RKO (cell line): Measurements from ENCODE around the gene APOBEC3G.

Source experiments
- DNase-seq: peaks from one replicate; pipeline ENCODE4 v3.0.0-alpha.2; 2016; ENCODE audit warnings: low spot score

APOBEC3G gene

DNA sequence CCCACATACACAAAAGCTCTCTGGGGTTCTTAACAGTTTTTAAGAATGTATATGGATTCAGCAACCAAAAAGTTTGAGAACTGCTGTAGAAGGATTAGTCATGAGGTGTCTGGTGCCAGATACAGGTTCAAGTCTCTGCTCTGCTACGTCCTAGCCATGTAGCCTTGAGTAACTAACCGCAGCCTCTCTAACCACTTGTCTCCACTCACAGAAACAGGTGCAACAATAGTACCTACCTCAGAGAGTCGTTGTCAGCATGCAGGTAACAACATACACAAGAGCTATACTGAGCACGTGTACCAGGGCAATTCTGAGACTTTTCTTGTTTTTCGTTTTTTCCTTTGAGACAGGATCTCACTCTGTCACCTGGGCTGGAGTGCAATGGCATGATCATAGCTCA, 48.5 kb downstream of the APOBEC3G start:
- no peak for DNase-seq

DNA sequence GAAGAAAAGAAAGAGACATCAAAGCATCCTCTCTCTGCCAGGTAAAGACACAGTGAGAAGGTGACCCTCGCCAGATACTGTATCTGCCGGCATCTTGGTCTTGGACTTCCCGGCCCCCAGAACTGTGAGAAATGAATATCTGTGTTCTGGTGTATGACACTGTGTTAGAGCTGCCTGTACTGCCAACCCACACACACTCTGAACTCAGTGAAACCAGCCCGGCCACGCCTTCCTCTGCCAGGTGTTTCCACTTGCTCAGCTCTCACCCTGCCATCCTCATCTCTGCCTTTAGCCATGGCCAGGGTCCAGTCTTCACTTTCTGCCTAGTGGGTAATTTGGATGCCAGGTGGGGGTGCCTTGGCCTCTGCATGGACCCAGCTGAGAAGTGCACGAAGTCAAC, 51.4 kb downstream of the APOBEC3G start:
- no peak for DNase-seq

DNA sequence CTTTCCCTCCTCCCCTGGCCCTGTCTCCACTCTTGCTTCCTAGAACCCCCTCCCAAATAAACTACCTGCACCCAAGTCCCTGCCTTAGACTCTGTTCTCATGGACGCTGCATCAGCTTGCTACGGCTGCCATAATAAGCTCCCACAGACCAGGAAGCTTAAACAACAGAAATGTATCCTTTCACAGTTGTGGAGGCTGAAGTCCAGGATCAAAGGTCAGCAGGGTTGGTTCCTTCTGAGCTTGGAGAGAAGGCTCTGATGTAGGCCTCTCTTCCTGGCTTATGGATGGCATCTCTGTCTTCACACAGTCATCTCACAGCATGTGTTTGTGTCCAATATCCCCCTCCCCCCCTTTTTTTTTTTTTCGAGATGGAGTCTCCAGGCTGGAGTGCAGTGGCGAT, 52.0 kb downstream of the APOBEC3G start:
- DNase-seq, result no peak

- DNase-seq, result no peak
Observed at GRCh38 chr22:39129746-39130145, 52.7 kb downstream of the APOBEC3G start.

GRCh38 chr22:39130152-39130704, 53.2 kb downstream of the APOBEC3G start:
- no peak for DNase-seq

- DNase-seq, result no peak
Observed at GRCh38 chr22:39130892-39131855, 54.1 kb downstream of the APOBEC3G start.

DNA sequence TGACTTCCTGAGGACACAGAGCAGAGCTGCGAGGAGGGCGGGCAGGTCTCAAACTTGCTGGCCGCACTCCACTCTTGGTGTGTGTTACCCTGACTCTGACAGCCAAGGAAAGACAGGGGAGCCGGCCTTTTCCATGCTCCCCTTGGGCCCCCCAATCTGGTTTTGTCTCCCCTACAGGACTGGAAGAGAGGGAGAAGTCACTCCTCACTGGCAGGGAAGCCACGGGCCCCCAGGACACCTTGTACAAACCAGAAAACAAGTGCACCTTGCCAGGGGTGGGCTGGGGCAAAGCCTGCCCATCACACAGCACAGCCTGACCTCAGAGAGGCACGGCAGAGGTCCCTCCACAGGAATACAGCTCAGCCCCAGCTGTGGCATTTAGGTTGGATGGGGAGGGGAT, 55.2 kb downstream of the APOBEC3G start:
- DNase-seq, result no peak

GRCh38 chr22:39132871-39133524, 55.9 kb downstream of the APOBEC3G start:
- no peak for DNase-seq

DNA sequence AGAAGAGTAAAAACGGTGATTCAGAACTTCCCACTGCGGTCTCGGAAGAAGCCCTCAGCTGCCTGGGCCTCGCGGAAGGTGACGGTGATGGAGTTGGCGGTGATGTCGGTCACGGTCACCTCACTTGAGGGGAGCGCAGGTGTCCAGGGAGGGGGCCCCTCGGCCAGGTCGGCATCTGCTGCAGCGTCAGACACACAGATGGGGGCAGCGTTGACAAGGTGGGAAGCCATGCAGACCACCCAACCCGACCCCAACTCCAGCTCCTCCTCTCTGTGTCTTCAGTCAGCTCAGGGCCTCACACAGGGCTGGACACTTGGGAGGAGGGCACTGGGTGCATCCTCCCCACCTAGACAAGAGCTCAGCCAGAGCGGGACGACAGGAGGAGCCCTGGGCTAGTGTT, 56.8 kb downstream of the APOBEC3G start:
- DNase-seq, result no peak

DNA sequence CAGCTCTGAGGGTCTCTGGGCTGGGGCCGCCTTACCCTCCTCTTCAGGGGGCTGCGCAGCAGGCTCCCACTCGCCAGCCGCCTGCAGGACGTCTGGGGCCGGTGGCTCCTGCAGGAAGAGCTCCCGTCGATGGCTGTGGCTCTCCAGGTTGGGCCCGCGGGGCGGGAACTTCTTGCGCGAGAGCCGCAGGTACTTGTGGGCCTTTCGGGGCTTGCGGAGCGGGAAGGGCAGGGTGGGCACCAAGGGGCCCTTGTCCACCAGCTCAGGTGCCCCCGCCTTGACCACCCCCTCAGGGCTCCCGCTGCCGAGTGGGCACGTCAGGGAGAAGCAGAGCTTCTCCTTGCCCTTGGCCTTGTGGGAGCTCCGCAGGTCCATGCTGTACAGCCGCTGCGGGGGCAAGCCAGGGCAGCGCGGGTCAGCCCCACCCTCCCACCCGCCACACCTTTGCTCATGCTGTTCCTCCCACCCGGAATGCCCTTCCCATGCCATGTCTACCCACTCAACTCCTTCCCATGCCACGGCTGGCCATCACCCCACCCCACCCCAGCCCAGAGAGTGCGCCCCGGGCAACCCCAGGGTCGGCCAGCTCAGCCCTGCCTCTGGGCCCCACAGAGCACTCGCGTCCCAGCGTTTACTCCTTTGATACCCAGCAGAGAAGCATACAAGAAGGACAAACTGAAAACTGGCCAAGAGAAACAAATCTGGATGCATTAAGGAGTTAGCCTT, 57.5 kb downstream of the APOBEC3G start:
- no peak for DNase-seq

DNA sequence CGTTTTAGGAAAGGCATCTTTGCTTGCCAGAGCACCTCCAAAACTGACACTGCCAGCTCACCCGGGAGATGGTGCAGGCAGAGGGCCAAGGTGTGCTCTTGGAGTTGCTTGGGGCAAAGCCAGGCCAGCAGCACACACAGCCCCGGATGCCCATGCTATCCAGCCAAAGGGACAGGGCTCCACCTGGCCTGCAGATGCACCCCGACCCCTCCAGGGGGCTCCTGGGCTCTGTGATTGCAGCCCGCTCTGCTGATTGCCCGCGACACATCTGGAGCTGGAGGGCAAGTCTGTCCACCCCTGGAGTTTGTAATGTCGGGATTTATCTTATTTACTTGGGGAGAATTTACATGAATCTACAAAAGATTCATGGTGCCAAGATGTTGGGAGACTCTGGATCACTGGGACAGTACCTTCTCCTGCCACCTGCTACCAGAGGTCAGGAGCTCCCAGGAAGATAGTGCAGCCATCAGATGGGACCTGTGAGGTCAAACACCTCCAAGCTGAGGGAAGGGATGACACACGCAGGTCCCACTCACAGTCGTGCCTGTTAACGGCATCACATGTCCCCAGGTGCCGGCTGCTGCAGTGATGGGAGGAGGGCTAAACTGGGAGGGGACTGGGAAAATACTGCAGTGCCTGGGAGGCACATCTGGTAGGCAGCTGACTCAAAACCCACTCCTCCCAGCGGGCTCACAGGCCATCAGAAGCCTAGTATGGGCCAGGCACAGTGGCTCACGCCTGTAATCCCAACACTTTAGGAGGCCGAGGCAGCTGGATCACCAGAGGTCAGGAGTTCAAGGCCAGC, 58.2 kb downstream of the APOBEC3G start:
- peak; percentile 47 for DNase-seq

- DNase-seq, result no peak
Observed at GRCh38 chr22:39136317-39136716, 59.2 kb downstream of the APOBEC3G start.
